Measurements from ENCODE around the gene DDI1.

DDI1 gene

GRCh38 chr11:104051778-104052177 lies 15.3 kb downstream of the DDI1 start:
- no peak overlapping the region for H3K27ac ChIP-seq (ENCODE audit: low read depth, low read length)
- H4K20me1 ChIP-seq (ENCODE audit: control insufficient read depth, insufficient read depth, low read depth, low read length): no peaks in the 10 kb centered on the region
- no peaks in the 10 kb centered on the region for H3K4me1 ChIP-seq (ENCODE audit: control insufficient read depth, low read length)
- H3K36me3 ChIP-seq (ENCODE audit: control insufficient read depth, low read length): no peaks in the 10 kb centered on the region
- no peaks in the 10 kb centered on the region for H3K9me2 ChIP-seq (replicated peaks; ENCODE audit: control insufficient read depth, low read length)
- H3F3A ChIP-seq (ENCODE audit: control insufficient read depth, insufficient read depth): no peaks in the 10 kb centered on the region
- no peak for TF ChIP-seq CTCF (IDR thresholded peaks at IDR 0.05; ENCODE audit: low read depth, low read length, poor library complexity, severe bottlenecking)
- TF ChIP-seq EZH2phosphoT487 (IDR thresholded peaks at IDR 0.05; ENCODE audit: borderline replicate concordance, low read length): no peak
- no peak overlapping the region for H3K4me2 ChIP-seq (ENCODE audit: low read length)
- H3K4me3 ChIP-seq (ENCODE audit: low read length): no peak overlapping the region
- H3K9me3 ChIP-seq (ENCODE audit: control insufficient read depth, insufficient read depth, low read length): no peaks in the 10 kb centered on the region
- H3K79me2 ChIP-seq (ENCODE audit: control insufficient read depth, low read length): no peaks in the 10 kb centered on the region
- H3K27me3 ChIP-seq (ENCODE audit: control insufficient read depth, low read length): no peaks in the 10 kb centered on the region

GRCh38 chr11:104053743-104054478 lies 17.5 kb downstream of the DDI1 start:
- Histone ChIP-seq H3K9me2 (replicated peaks; ENCODE audit: control insufficient read depth, low read length) (no peaks in the 10 kb centered on the region), H3K4me2 (ENCODE audit: low read length) (no peak overlapping the region), H3K27me3 (ENCODE audit: control insufficient read depth, low read length) (no peaks in the 10 kb centered on the region), H3K4me3 (ENCODE audit: low read length) (no peak overlapping the region), H3K9me3 (ENCODE audit: control insufficient read depth, insufficient read depth, low read length) (no peaks in the 10 kb centered on the region), H3K79me2 (ENCODE audit: control insufficient read depth, low read length) (no peaks in the 10 kb centered on the region), H3K36me3 (ENCODE audit: control insufficient read depth, low read length) (no peaks in the 10 kb centered on the region), H3F3A (ENCODE audit: control insufficient read depth, insufficient read depth) (no peaks in the 10 kb centered on the region), H3K4me1 (ENCODE audit: control insufficient read depth, low read length) (no peaks in the 10 kb centered on the region), H4K20me1 (ENCODE audit: control insufficient read depth, insufficient read depth, low read depth, low read length) (no peaks in the 10 kb centered on the region), H3K27ac (ENCODE audit: low read depth, low read length) (no peak overlapping the region)
- TF ChIP-seq CTCF (IDR thresholded peaks at IDR 0.05; ENCODE audit: low read depth, low read length, poor library complexity, severe bottlenecking): no peak
- no peak for TF ChIP-seq EZH2phosphoT487 (IDR thresholded peaks at IDR 0.05; ENCODE audit: borderline replicate concordance, low read length)

GRCh38 chr11:104054911-104055529 lies 18.6 kb downstream of the DDI1 start:
- H3K27me3 ChIP-seq (ENCODE audit: control insufficient read depth, low read length): no peaks in the 10 kb centered on the region
- H4K20me1 ChIP-seq (ENCODE audit: control insufficient read depth, insufficient read depth, low read depth, low read length): no peaks in the 10 kb centered on the region
- H3K4me1 ChIP-seq (ENCODE audit: control insufficient read depth, low read length): no peaks in the 10 kb centered on the region
- no peak overlapping the region for H3K4me2 ChIP-seq (ENCODE audit: low read length)
- H3K9me2 ChIP-seq (replicated peaks; ENCODE audit: control insufficient read depth, low read length): no peaks in the 10 kb centered on the region
- no peak overlapping the region for H3K4me3 ChIP-seq (ENCODE audit: low read length)
- no peaks in the 10 kb centered on the region for H3K9me3 ChIP-seq (ENCODE audit: control insufficient read depth, insufficient read depth, low read length)
- no peaks in the 10 kb centered on the region for H3F3A ChIP-seq (ENCODE audit: control insufficient read depth, insufficient read depth)
- no peak for TF ChIP-seq CTCF (IDR thresholded peaks at IDR 0.05; ENCODE audit: low read depth, low read length, poor library complexity, severe bottlenecking)
- no peak for TF ChIP-seq EZH2phosphoT487 (IDR thresholded peaks at IDR 0.05; ENCODE audit: borderline replicate concordance, low read length)
- no peaks in the 10 kb centered on the region for H3K36me3 ChIP-seq (ENCODE audit: control insufficient read depth, low read length)
- no peaks in the 10 kb centered on the region for H3K79me2 ChIP-seq (ENCODE audit: control insufficient read depth, low read length)
- no peak overlapping the region for H3K27ac ChIP-seq (ENCODE audit: low read depth, low read length)
